GM19452 (cell line): Measurements from ENCODE around the gene APOBEC3G.

Experiments used
- ATAC-seq: cut with Tn5 transposase; IDR thresholded peaks from one replicate; pipeline ENCODE4 v1.9.1; 2021; ENCODE audit not compliant: unreplicated experiment

Gene APOBEC3G

DNA sequence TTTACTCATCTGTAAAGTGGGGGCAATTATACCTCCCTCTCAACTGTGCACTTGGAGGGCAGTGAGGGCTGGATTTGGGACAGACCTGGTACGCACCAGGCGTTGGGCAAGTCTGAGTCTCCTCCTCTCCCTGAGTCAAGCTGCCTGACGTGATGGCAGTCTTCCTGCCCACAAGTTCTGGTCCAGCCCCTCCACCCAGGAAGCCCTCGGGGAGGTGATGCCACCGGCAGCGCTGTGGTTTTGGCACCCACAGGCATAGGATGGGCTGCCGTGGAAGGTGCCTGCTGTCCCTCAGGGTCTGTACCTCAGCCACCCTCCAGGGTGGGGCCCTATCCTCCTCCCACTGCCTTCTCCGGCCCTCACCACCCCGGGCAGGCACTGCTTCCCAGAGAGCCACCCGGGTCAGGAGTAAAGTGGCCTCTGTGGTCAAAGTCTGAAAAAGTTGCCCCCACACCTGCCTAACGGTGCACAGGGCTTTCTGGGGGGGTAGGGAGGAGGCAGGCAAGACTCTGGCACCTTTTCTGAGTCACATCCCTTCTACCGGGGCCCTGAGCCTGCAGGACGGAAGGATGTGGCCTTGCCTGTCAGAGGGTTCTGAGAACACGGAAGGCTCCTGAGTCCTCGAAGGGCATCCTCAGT is 13.5 kb downstream of the APOBEC3G start:
- ATAC-seq: no peak

DNA sequence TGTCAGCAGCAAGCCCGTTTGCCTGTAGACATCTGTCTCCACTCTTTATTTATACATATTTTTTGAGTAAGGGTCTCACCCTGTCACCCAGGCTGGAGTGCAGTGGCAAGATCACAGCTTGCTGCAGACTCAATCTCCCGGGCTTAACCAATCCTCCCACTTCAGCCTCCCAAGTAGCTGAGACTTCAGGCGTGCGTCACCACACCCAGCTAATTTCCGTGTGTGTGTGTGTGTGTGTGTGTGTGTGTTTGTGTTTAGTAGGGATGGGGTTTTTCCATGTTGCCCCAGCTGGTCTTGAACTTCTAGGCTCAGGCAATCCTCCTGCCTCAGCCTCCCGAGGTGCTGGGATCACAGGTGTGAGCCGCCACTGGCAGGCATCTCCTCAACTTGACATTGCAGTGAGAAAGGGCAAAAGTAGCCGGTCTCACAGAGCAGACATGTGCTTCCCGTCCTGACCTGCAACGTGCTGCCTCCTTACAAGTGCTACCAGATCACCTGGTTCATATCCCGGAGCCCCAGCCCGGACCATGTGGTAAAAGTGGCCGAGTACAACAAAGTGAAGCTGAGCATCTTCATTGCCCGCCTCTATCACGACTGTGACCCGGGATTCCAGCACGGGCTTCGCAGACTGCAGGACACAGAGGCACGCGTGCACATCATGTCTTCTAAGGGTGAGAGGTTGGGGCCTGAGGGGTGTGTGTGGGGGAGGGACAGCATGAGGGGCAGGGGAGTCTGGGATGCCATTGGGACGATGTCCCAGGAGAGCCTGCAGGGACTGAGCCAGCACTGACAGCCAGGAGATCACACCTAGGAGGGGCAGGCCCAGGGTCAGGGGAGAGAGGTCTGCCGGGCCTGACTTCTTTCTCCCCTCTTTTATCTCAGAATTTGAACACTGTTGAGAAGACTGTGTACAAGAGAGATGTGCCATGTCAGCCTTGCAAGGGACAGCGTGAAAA is 14.3 kb downstream of the APOBEC3G start:
- ATAC-seq: no peak

DNA sequence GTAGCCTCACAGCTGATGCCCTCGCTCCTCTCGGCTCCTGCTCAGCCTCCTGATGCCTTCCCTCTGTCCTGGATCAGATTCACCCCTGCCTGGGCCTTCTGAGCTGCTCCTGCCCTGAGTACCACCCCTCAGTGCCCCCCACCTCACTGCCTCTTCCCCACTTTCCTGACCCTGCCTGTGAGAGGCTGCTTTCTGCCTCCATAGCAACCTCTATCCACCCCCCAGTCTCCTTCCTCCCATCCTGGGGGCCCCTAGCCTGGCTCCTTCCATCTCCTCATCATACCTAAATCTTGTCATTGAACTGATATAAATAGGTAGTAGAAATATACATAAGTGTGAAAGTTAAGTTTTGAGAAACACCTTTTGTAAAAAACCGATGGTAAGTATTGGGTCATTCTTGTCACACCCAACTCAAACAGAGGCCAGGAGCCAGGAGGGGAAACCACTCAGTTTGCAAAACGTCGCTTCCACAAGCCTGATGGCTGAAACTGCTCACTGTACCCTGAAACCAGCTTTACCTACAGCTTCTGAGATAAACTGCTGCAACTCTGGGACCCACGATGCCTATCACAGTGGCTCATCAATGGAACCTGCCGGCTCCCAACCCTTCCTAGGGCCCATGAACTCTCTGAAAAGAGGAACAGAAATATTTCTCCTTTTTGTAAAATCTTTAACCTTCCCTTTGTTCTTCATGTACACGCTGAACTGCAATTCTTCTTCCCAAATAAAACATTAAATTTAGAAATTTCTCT is 15.2 kb downstream of the APOBEC3G start:
- ATAC-seq: no peak

DNA sequence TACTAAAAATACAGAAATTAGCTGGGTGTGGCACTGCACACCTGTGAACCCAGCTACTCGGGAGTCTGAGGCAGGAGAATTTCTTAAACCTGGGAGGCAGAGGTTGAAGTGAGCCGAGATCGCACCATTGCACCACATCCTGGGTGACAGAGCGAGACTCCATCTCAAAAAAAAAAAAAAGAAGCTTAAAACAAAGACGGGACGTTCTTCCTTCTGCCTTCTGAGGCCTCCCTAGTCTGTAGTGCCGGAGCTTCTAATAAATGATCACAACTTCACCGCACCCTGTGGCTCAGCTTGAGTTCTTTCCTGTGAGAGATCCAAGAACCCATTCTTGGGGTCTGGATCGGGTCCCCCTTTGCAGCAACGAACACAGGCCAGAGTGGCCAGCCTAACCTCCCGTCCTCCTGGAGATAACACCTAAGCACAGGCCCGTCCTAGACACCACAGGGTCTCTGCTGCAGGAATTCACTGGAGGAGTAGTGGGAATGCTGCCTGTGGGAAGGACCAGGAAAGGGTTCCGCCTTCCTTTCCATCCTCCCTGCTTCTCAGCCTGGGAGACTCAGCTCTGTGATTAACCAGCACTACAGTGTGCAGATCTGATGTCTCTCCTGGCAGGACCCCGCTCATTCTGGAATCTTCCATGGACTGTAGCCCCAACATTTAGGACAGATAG is 17.8 kb downstream of the APOBEC3G start:
- ATAC-seq: no peak

DNA sequence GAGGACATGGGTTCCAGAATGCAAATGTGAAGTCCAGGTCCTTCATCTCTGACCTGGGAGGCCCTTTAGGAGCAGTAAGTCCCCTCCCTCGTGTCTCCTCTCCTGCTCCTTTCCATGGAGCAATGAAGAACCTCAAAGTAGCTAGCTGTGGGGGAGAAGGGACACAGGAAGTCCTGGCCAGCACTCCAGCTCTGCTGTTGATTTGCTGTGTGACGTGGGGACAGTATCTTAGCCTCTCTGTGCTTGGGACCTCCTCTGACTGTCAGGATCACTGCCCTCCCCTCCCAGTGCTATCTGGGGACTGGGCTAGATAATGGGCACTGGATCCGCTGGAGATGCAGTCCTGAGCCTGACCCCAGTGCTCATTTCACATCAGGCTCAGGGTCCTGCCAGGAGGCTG is 18.9 kb downstream of the APOBEC3G start:
- ATAC-seq: no peak

DNA sequence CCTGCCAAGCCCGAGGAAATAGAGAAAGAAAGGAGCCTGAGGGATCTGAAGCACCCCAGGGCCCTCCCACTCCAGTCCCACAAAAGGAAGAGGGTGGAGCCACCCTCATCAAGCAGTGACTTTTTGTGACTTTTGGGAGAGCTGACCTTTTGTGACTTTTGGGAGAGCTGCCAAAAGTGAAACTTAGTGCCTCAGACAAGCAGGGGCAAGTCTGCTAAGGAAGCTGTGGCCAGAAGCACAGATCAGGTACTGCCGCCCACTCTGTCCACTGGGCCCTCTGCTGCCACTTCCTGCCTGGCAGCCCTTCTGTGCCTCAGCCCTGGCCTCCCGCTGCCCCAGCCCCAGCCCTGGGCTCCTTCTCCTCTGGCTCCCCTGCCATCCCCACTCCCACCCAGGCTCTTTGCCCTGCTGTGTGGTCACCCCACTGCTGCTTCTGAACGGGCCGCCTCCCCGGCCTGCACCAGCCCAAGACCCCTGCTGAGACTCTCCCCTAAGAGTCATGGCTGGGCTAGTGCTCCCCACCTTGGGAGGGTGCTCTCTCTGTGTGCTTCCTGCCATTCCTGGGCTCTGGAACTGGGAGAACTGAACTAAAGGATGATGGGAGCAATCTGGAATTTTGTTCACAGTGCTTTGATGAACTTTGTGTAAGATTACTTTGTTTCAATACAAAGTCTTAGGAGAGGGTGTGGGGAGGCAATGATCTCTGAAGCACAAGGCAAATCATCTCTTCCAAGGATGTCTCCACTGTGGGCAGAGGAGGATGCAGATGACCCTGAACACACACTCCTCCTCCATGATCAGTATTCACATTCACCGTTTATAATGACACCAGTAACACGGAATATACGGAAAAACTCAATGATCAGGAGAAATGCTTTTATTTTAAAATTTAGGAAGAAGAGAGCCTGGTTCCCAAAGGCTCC is 20.3 kb downstream of the APOBEC3G start, which contains the start of gene APOBEC3H:
TSS of gene APOBEC3H (plus strand) at position 147 of the 923 bp plus-strand sequence. CDS start 3,035 bp downstream, outside the sequence.
- ATAC-seq: no peak

DNA sequence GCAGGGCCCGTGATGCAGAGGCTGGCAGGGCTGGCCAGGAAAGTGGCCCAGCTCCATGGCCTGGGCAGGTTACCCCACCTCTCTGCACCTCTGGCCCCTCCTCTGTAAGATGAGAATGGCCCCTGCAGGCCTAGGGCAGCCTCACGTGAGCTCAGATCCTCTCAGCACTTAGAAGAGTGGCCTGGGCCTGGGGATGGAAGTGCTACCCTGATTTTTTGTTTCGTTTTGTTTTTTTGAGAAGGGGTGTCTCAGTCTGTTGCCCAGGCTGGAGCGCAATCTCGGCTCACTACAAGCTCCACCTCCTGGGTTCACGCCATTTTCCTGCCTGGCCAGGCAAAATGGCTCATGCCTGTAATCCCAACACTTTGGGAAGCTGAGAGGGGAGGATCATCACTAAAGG is 21.0 kb downstream of the APOBEC3G start:
- ATAC-seq: no peak

DNA sequence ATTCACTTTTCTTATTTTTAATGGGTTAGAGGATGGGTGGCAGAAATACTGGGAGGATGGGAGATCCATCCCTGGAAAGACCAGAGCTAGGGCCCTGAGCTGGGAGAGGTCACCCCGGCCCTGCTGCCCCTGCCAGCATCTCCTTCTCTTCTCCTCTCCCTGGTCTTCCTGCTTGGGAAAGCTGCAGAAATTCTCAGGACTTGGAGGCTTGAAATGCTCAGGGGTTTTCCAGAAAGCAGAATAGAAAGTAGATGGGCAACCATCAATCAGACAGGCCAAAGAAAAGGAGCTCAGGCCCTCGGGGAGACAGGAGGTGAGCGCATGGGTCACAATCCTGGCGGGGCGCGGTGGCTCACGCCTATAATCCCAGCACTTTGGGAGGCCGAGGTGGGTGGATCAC is 21.5 kb downstream of the APOBEC3G start:
- ATAC-seq: no peak

DNA sequence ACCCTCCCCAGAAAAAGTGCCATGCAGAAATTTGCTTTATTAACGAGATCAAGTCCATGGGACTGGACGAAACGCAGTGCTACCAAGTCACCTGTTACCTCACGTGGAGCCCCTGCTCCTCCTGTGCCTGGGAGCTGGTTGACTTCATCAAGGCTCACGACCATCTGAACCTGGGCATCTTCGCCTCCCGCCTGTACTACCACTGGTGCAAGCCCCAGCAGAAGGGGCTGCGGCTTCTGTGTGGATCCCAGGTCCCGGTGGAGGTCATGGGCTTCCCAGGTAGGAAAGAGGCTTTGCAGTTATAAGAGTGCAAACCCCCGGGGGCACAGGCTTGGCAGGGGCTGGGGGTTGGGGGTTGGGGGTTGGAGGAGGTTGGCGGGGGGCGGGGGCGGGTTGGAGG is 24.2 kb downstream of the APOBEC3G start:
- ATAC-seq: no peak

DNA sequence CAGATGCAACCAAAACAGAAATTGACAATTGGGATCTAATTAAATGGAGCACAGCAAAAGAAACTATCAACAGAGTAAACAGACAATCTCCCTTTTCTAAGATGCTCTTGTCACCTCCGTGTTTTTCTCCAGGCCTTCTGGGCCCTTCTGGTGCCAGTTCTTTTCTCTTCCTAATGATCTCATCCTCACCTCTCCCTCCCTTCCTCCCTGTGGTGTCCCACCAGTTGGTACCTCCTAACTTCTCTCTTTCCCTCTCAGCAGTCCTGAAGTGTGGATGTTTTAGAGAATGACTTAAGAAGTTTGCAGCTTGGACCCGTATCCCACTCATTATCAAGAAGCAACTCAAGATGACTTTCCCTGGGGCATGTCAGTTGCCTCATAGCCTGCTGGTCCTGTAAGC is 26.4 kb downstream of the APOBEC3G start:
- ATAC-seq: no peak

DNA sequence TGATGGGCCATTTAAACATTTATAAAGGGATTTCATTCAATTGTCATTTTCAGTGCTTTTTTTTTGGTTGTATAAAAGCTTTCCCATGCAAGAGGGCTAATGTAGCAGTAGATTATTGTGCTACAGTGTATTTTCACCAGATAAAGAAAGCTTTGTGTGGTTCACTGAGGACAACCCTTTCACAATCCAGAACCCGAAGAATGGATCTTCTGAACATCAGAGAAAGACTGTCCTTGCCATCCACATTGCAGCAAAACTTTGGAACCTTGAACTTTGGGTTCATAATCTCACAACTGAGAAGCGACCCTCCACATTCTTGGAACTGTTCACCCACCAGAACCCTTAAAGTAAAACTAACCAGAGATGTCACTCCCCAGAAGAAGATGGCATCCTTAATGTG is 29.3 kb downstream of the APOBEC3G start:
- ATAC-seq: no peak

DNA sequence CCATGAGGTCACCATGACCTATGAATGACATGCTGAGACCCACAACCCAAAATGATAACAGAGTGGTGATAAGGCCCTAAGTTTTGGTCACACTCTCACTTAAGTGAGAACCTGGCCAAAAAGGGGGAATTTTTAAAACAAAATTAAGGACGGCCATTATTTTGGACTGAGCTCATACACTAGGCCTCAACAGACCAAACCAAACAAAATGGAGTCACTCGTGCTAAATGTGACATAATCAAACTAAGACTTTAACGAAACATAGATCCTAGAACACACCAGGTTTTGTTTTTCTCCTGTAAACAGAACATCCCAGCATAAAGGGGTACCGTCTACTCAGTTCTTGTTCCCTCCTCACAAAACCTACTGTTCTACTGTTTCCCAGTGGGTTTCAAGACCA is 31.4 kb downstream of the APOBEC3G start:
- no peak for ATAC-seq

DNA sequence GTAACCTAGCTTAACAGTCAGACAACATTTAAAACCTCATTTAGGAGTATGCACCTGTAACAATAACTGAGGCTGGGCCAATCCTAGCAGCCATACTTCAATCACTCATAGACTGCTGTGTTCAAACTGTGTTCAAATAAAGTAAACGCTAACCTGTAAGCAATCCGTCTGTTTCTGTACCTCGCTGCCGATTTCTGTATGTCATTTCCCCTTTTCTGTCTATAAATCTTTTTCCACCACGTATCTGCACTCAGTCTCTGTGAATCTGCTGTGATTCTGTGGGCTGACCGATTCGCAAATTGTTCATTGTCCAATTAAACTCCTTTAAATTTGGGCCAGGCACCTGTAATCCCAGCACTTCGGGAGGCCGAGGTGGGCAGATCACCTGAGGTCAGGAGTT is 32.3 kb downstream of the APOBEC3G start:
- ATAC-seq: no peak

DNA sequence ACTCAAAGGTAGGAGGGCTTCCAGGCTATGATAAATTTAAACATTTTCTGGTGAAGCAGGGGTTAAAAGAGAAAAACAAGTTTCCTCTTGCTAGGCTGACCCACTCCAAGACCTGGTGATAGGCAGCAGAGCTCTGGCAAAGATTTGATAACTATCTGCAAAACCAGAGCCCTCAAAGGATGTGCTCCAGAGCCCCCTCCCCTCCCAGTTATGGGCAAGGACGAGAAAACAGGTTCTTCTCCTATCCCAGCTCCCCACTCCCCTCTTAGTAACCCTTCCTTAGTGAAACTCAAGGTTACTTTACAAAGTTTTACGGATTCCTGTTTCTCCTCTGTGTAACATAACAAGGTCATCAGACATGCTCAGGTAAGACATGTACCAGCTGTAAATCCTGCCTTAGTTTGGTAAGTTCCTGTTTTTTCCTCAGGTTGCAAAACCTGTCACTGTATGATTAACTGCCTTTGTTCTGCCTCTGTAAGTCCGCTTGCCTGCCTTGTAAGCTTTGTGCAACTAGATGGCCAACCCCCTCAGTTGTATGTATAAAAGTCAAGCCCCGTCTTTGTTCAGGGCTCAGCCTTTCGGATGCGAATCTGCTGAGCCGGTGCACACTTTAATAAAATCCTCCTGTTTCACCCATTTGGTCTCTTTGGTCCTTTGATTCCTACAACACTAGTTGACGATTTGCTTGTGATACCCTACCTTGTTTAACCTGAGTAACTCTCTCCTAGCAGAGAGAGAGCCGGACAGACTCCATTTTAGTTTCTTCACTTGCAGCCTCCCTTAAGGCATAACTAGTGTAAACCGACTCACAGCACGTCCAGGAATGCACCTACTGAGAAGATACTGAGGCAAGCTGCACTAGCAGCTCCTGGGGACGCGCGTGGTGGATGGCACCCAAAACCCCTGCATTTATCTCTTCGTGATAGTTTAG is 33.8 kb downstream of the APOBEC3G start:
- ATAC-seq: no peak

DNA sequence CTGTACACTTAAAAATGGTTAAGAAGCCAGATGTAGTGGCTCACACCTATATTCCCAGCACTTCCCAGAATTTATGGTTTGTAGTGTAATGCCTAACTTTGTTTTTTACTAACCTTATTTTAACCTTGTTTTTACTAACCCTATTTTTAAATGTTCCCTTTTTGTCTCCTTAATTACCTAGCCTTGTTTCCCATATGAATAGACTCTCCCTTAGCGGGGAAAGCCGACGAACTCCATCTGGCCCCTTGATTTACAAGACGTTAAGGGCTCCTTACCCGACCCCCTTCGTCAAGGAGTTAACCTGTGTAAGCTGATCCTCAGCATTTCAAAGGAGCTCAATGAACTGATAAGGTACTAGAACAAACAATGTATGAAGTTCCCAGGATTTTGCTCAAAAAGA is 37.0 kb downstream of the APOBEC3G start:
- ATAC-seq: no peak

DNA sequence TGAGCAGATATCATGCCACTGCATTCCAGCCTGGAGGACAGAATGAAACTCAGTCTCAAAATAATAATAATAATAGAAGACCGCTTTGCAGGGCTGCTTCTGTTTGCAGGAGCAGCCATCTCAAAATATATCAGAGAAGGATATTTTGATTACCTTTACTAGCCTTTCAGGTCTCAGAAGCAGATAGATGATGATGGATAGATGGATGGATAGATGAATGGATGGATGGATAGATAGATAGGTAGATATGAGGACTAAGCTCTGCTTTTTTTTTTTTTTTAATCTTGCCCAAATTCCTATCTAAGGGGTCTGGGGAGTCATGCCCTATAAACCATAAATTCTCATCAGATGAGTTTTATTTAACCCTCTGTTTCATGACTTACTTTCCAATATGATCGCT is 38.5 kb downstream of the APOBEC3G start:
- no peak for ATAC-seq

DNA sequence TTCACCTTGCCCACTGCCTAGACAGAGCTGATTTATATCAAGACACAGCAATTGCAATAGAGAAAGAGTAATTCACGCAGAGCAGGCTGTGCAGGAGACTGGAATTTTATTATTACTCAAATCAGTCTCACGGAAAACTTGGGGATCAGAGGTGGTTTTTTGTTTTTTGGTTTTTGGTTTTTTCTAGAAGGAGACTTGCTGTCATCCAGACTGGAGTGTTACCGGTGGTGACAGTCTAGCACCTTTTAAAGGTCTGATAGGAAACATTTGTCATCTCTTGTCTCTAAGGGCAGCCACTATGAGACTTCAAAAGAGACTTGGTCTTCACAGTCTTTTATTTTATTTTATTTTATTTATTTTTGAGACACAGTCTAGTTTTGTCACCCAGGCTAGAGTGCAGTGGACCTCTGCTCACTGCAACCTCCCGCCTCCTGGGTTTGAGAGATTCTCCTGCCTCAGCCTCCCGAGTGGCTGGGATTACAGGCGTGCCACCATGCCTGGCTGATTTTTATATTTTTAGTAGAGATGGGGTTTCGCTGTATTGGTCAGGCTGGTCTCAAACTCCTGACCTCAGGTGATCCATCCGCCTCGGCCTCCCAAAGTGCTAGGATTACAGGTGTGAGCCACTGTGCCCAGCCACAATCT is 39.0 kb downstream of the APOBEC3G start:
- no peak for ATAC-seq

DNA sequence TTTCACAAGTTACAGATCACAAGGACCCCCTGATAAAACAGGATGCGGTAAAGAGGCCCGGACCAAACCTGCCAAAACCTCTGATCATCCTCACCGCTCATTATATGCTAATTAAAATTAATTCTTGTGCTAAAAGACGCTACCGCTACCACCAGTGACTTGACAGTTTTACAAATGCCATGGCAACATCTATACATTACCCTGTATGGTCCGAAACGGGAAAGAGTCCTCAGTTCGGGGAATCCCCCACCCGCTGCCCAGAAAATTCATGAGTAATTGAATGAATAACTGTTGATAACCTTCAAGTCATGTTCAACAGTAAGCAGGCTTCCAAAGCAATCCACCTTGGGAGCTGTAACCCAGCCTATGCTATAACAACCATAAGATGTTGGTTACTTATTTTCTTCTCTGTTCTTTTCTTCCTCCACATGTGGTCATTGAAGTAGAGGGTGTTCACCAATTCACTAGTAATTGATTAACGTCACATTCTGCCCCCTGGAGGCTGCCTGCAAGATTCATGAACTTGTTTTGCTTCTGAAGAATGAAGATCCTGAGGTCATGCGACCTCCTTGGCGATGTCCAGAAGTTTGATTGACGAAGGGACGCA is 40.6 kb downstream of the APOBEC3G start:
- no peak for ATAC-seq
